Activated CD8-positive, alpha-beta memory T cell treated with anti-CD3 and anti-CD28 coated beads for 36 hours (primary cell): ENCODE data around the gene ZSWIM4. TPM values are rescaled to one million over a fixed set of nuclear protein-coding genes. Genes with fewer than 3 reads are reported as not detected.
"Not testable (repeated sequence)": the region's sequence is repeated elsewhere in the genome, so short reads cannot be mapped to it uniquely, and the experiment has no call there.

ENCODE experiments used
- CTCF ChIA-PET: fragments of 350-600 bp; sonication (Branson Sonifier 250); formaldehyde crosslinking; loops from one replicate; lab custom pipeline; 2021; ENCODE audit warnings: antibody characterized with exemption; lab: Charles Lee
- POLR2A ChIA-PET: fragments of 350-600 bp; sonication (Branson Sonifier 250); formaldehyde crosslinking; loops from one replicate; lab custom pipeline; 2021; ENCODE audit warnings: antibody characterized with exemption; lab: Charles Lee
- total RNA-seq, 2 experiments: library from RNA; stranded (reverse); gene quantifications; one replicate each; pipeline ENCODE4 v1.2.3, GENCODE V29; 2021

ZSWIM4 gene
- total RNA-seq, 2 experiments from 2014 or later, result 4.9 to 5.8 TPM

GRCh38 chr19:13768510-13768909, 26.7 kb upstream of the ZSWIM4 start:
- POLR2A ChIA-PET, result interaction anchor here (0.5 to 0.9 kb wide), 3 partner anchors 27 to 220 kb away, joined by 3 to 9 read pairs (median 6); partner anchors contain the start of gene ZSWIM4
- CTCF ChIA-PET, result no interaction called here

DNA sequence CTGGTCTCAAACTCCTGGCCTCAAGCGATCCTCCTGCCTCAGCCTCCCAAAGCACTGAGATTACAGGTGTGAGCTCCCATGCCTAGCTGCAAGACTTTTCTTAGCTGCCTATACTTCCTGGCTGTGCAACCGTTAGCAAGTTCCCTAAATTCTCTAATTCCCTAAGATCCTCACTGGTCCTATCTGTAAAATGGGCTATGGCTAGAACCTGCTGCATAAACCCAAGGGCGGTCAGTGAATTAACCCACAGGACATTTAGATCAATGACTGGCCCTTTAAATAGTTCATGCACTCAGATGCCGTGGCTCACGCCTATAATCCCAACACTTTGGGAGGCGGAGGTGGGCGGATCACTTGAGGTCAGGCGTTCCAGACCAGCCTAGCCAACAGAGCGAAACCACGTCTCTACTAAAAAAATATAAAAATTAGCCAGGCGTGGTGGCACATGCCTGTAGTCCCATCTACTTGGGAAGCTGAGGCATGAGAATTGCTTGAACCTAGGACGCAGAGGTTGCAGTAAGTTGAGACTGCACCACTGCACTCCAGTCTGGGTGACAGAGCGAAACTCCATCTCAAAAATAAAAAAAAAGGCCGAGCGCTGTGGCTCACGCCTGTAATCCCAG, 25.1 kb upstream of the ZSWIM4 start:
- CTCF ChIA-PET, result no interaction called here
- POLR2A ChIA-PET, result no interaction called here

- CTCF ChIA-PET, result interaction anchor here (0.6 to 1.9 kb wide), 6 partner anchors 10 to 269 kb away, joined by 3 to 6 read pairs (median 4); no protein-coding TSS in a partner anchor
- POLR2A ChIA-PET, result interaction anchor here (0.6 to 2.8 kb wide), 7 partner anchors 10 to 62 kb away, joined by 3 to 16 read pairs (median 3); partner anchors contain the start of genes MRI1 and ZSWIM4
Observed at GRCh38 chr19:13774217-13775191, 20.7 kb upstream of the ZSWIM4 start, which contains the start of gene C19orf53. C19orf53 (plus strand) TSS chr19:13774456; CDS start chr19:13774478, 22 bp downstream.

DNA sequence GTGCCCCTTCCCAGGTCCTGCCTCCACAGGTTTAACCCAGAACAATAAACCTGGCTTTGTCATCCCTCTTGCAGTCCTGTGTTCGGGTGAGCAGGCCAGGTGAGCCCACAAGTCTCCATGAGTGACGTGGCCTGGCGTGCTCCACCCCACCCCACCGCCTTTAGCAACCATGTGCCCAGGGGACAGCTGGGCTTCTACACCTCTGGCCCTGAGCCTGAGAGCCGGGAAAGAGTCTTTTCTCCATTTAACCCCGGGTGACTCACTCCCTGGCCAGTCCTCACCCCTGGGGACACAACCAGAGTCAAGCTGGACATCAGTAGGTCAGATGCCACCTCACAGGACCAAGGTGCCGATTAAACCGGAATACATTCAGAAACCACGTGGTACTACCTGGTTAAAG, 16.8 kb upstream of the ZSWIM4 start:
- ChIA-PET CTCF (no interaction called here), POLR2A (no interaction called here)

DNA sequence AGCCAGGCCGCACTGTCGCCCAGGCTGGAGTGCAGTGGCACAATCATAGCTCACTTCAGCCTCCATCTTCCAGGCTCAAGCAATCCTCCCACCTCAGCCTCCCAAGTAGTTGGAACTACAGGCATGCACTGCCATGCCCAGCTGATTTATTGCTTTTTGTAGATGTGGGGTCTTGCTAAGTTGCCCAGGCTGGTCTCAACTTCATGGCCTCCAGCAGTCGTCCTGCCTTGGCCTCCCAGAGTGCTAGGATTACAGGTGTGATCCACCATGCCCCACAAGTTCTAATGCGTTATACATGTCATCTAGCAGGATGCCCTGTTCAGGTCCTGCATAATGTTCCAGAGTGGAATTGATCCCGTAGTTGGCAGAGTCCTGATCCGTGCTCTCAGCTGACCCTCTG, 16.4 kb upstream of the ZSWIM4 start:
- CTCF ChIA-PET, result no interaction called here

DNA sequence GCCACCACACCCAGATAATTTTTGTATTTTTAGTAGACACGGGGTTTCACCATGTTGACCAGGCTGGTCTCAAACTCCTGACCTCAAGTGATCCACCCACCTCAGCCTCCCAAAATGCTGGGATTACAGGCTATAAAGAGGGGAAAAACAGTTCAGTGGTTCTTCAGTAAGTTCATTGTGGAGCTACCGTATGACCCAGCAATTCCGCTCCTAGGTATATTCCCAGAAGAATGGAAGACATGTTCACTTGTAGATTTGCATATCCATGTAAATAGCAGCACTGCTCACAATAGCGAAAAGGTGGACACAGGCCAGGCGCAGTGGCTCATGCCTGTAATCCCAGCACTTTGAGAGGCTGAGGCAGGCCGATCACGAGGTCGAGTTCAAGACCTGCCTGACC, 15.4 kb upstream of the ZSWIM4 start:
- CTCF ChIA-PET, POLR2A ChIA-PET: not testable (repeated sequence)

More for the DNA sequence above, 16.4 kb upstream of the ZSWIM4 start:
- POLR2A ChIA-PET, result interaction anchor here (0.6 kb wide), 1 partner anchor 60 kb away, joined by 3 read pairs; no protein-coding TSS in a partner anchor

GRCh38 chr19:13781547-13781946, 13.7 kb upstream of the ZSWIM4 start:
- POLR2A ChIA-PET, result no interaction called here
- CTCF ChIA-PET, result interaction anchor here (0.6 to 9.8 kb wide), 2 partner anchors 26 to 82 kb away, joined by 4 to 103 read pairs; no protein-coding TSS in a partner anchor

- CTCF ChIA-PET, result interaction anchor here (1.2 to 9.8 kb wide), 2 partner anchors 54 to 81 kb away, joined by 3 to 103 read pairs; no protein-coding TSS in a partner anchor
- POLR2A ChIA-PET, result no interaction called here
Observed at GRCh38 chr19:13782537-13782936, 12.7 kb upstream of the ZSWIM4 start.

DNA sequence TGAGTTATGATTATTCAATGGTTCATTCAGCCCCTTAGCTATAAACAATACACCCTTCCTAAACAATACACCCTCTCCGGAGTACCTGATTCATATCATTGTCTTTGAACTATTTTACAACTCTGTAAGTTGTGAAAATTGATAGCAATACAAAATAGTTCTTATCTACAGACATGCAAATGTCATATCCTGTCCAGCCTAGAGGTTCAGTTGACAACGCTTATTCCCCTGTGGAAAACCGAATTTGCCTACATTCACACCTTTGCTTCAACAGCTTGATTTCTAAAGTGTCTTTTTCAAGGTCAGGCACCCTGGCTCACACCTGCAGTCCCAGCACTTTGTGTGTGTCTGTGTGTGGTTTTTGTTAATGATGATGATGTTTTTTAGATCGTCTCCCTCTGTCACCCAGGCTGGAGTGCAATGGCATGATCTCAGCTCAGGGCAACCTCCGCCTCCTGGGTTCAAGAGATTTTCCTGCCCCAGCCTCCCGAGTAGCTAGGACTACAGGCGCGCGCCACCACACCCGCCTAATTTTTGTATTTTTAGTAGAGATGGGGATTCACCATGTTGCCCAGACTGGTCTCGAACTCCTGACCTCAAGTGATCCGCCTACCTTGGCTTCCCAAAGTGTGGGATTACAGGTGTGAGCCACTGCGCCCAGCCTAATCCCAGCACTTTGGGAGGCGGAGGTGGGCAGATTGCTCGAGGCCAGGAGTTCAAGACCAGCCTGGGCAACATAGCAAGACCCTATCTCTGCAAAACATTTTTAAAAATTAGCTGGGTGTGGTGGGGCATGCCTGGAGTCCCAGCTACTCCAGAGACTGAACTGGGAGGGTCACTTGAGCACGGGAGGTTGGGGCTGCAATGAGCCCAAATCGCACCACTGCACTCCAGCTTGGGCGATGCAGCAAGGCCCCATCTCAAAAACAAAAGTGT, 11.4 kb upstream of the ZSWIM4 start:
- POLR2A ChIA-PET, result interaction anchor here (0.6 to 1.0 kb wide), 3 partner anchors 9 to 78 kb away, joined by 3 read pairs; no protein-coding TSS in a partner anchor
- CTCF ChIA-PET, result interaction anchor here (0.6 to 9.8 kb wide), 8 partner anchors 11 to 590 kb away, joined by 3 to 103 read pairs (median 4); no protein-coding TSS in a partner anchor

- ChIA-PET POLR2A (interaction anchor here (1.0 kb wide), 1 partner anchor 77 kb away, joined by 3 read pairs; no protein-coding TSS in a partner anchor), CTCF (interaction anchor here (0.7 to 9.8 kb wide), 8 partner anchors 10 to 88 kb away, joined by 3 to 103 read pairs (median 4); no protein-coding TSS in a partner anchor)
Observed at GRCh38 chr19:13784731-13785452, 10.4 kb upstream of the ZSWIM4 start.

DNA sequence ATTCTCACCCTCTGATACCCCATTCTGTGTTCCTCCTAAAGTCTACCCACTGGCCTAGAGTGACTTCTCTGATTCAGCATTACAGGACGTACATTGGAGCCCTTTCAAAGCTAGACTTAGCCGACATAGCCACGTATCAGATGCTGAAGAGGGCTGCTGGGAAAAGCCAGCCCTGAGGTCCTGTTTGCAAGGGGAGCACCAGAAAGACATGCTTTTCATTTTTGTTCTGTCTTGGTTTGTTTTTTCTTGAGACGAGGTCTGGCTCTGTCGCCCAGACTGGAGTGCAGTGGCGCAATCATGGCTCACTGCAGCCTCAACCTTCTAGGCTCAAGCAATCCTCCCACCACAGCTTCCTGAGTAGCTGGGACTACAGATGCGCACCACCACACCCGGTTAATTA, 6.3 kb upstream of the ZSWIM4 start:
- POLR2A ChIA-PET, result interaction anchor here (0.7 to 1.9 kb wide), 3 partner anchors 58 to 342 kb away, joined by 3 to 15 read pairs (median 3); no protein-coding TSS in a partner anchor
- CTCF ChIA-PET, result interaction anchor here (0.7 to 9.8 kb wide), 4 partner anchors 8 to 75 kb away, joined by 3 to 103 read pairs (median 6); no protein-coding TSS in a partner anchor

DNA sequence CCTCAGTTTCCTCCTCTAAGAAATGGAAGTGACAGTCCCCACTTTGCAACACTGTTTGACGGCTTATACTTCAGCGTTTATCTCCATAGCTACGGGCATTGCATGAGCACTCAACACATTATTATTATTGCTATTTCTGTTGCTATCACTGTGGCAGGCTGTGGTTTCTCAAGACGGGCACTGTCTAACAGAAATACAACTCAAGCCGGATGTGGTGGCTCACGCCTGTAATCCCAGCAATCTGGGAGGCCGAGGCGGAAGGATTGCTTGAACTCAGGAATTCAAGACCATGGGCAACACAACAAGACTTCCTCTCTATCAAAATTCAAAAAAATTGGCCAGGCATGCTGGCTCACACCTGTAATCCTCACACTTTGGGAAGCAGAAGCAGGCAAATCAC, 4.9 kb upstream of the ZSWIM4 start:
- CTCF ChIA-PET, result interaction anchor here (0.7 kb wide), 2 partner anchors 155 to 269 kb away, joined by 3 read pairs; no protein-coding TSS in a partner anchor
- POLR2A ChIA-PET, result interaction anchor here (0.7 kb wide), 1 partner anchor 27 kb away, joined by 5 read pairs; no protein-coding TSS in a partner anchor

DNA sequence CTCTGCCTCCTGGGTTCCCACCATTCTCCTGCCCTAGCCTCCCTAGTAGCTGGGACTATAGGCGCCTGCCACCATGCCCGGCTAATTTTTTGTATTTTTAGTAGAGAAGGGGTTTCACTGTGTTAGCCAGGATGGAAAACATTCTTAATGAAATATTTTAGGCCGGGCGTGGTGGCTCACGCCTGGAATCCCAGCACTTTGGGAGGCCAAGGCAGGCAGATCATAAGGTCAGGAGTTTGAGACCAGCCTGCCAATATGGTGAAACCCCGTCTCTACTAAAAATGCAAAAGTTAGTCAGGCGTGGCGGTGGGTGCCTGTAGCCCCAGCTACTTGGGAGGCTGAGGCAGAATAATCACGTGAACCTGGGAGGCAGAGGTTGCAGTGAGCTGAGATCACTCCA, 1.9 kb upstream of the ZSWIM4 start:
- POLR2A ChIA-PET, result not testable (repeated sequence)
- CTCF ChIA-PET, result interaction anchor here (2.0 kb wide), 1 partner anchor 69 kb away, joined by 6 read pairs; no protein-coding TSS in a partner anchor

- POLR2A ChIA-PET, result interaction anchor here (1.2 to 2.4 kb wide), 2 partner anchors 42 to 45 kb away, joined by 5 to 11 read pairs; no protein-coding TSS in a partner anchor
Observed at GRCh38 chr19:13794398-13794756, 866 bp upstream of the ZSWIM4 start.

GRCh38 chr19:13795595-13796300, 505 bp downstream of the ZSWIM4 start:
- CTCF ChIA-PET, result interaction anchor here (0.5 to 2.2 kb wide), 4 partner anchors 8 to 741 kb away, joined by 3 to 7 read pairs (median 3); a partner anchor contains a TSS
- POLR2A ChIA-PET, result interaction anchor here (1.0 to 2.4 kb wide), 6 partner anchors 21 to 341 kb away, joined by 3 to 14 read pairs (median 4); partner anchors contain the start of gene C19orf53

More at GRCh38 chr19:13794398-13794756, 866 bp upstream of the ZSWIM4 start:
- CTCF ChIA-PET, result interaction anchor here (0.9 to 2.0 kb wide), 4 partner anchors 9 to 265 kb away, joined by 3 to 6 read pairs (median 4); a partner anchor contains a TSS
